PFSK-1 (cell line): Measurements from ENCODE around the gene KRT27.

Experiments
- POLR2AphosphoS5 ChIP-seq: IDR thresholded peaks from 2 replicates; pipeline ENCODE4 v1.6.1; 2012; ENCODE audit warnings: low read depth, mild to moderate bottlenecking, control low read depth, low read length, moderate library complexity
- TAF1 ChIP-seq: IDR thresholded peaks from 2 replicates; pipeline ENCODE4 v1.6.1; 2012; ENCODE audit warnings: low read length, control low read depth, borderline replicate concordance; ENCODE audit not compliant: insufficient read depth

DNA sequence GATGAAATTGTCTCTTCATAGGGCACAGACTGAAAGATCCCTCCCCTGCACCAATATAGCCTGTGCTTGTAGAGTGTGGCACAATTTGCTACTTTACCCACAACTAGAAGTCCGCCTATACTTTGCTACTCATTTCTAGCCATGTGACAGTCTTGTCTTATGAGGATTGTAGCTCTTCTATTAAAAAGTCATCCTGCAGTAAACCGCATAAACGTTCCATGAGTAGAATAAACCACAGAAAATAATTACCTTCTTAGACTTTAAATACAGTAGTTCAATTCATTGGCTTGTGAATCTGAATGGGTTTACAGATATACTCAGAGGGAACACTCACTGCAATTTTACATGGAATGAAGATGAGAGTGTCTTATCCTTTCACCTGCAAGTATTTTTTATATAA is 4.4 kb downstream of the KRT27 start:
- TF ChIP-seq POLR2AphosphoS5 (no peak), TAF1 (no peak)
